Mesenchymal stem cell (in vitro differentiated cells and primary cell): Measurements from ENCODE around the gene NUBPL.

ENCODE experiments used
- DNase-seq: peaks from one replicate; pipeline ENCODE4 v3.0.0-alpha.2; 2013
- H2AFZ ChIP-seq: one replicate; pipeline ENCODE4 v1.6.1; 2013; ENCODE audit warnings: low read depth, mild to moderate bottlenecking, control low read depth, inconsistent platforms, low read length, moderate library complexity
- H2AK5ac ChIP-seq: 2 replicates; pipeline ENCODE4 v1.6.1; 2013; ENCODE audit warnings: low read length, moderate library complexity, mild to moderate bottlenecking, inconsistent platforms; ENCODE audit not compliant: severe bottlenecking
- H2BK120ac ChIP-seq: one replicate; pipeline ENCODE4 v1.6.1; 2013; ENCODE audit warnings: low read depth, mild to moderate bottlenecking, inconsistent platforms, low read length, moderate library complexity
- H2BK12ac ChIP-seq, 2 experiments: one replicate each; pipeline ENCODE4 v1.6.1; 2013; ENCODE audit warnings: inconsistent platforms in 2 of 2, low read length in 2 of 2, mild to moderate bottlenecking in 2 of 2, moderate library complexity in 2 of 2, control low read depth in 1 of 2
- H2BK15ac ChIP-seq: one replicate; pipeline ENCODE4 v1.6.1; 2013; ENCODE audit warnings: mild to moderate bottlenecking, low read depth, inconsistent platforms; ENCODE audit not compliant: poor library complexity, severe bottlenecking
- H2BK5ac ChIP-seq: 2 replicates; pipeline ENCODE4 v1.6.1; 2013; ENCODE audit warnings: low read depth, mild to moderate bottlenecking, low read length, control low read depth, inconsistent platforms; ENCODE audit not compliant: poor library complexity, severe bottlenecking
- H3K14ac ChIP-seq, 2 experiments: one replicate each; pipeline ENCODE4 v1.6.1; 2013; ENCODE audit warnings: inconsistent platforms in 2 of 2, low read length in 2 of 2, control low read depth in 1 of 2, mild to moderate bottlenecking in 1 of 2, moderate library complexity in 1 of 2
- H3K18ac ChIP-seq, 2 experiments: one replicate each; pipeline ENCODE4 v1.6.1; 2013; ENCODE audit warnings: inconsistent platforms in 2 of 2, low read length in 2 of 2, control low read depth in 1 of 2, low read depth in 1 of 2, mild to moderate bottlenecking in 1 of 2
- H3K23ac ChIP-seq, 2 experiments: one replicate each; pipeline ENCODE4 v1.6.1; 2013; ENCODE audit warnings: inconsistent platforms in 2 of 2, low read length in 2 of 2, mild to moderate bottlenecking in 2 of 2, moderate library complexity in 2 of 2, control low read depth in 1 of 2
- H3K27ac ChIP-seq: 2 replicates; pipeline ENCODE4 v1.5.1; 2013; ENCODE audit warnings: mild to moderate bottlenecking, moderate library complexity, low read length, control low read depth, inconsistent platforms; ENCODE audit not compliant: poor library complexity, severe bottlenecking
- H3K27me3 ChIP-seq, 2 experiments: 2 replicates each; pipeline versions ENCODE4 v1.6.1 to v1.7.0; 2013; ENCODE audit warnings: low read length in 2 of 2, mild to moderate bottlenecking in 2 of 2, moderate library complexity in 2 of 2, control low read depth in 1 of 2, inconsistent platforms in 1 of 2; ENCODE audit not compliant: control insufficient read depth in 1 of 2, insufficient read depth in 1 of 2
- H3K36me3 ChIP-seq, 2 experiments: 2 replicates each; pipeline versions ENCODE4 v1.6.1 to v1.7.0; 2013; ENCODE audit warnings: low read length in 2 of 2, control low read depth in 1 of 2, inconsistent platforms in 1 of 2, low read depth in 1 of 2, mild to moderate bottlenecking in 1 of 2; ENCODE audit not compliant: insufficient read depth in 2 of 2, control insufficient read depth in 1 of 2
- H3K4ac ChIP-seq, 2 experiments: one replicate each; pipeline ENCODE4 v1.6.1; 2013; ENCODE audit warnings: inconsistent platforms in 2 of 2, low read length in 2 of 2, mild to moderate bottlenecking in 2 of 2, moderate library complexity in 2 of 2, control low read depth in 1 of 2, low read depth in 1 of 2
- H3K4me1 ChIP-seq: 2 replicates; pipeline ENCODE4 v1.6.1; 2013; ENCODE audit warnings: low read depth, low read length, control low read depth; ENCODE audit not compliant: control insufficient read depth, insufficient read depth
- H3K4me2 ChIP-seq: 2 replicates; pipeline ENCODE4 v1.6.1; 2013; ENCODE audit warnings: low read length, mild to moderate bottlenecking, inconsistent platforms; ENCODE audit not compliant: poor library complexity, severe bottlenecking
- H3K4me3 ChIP-seq, 2 experiments: 2 replicates each; pipeline versions ENCODE4 v1.5.1 to v1.7.0; 2013; ENCODE audit warnings: low read length in 2 of 2, mild to moderate bottlenecking in 2 of 2, control low read depth in 1 of 2, low read depth in 1 of 2; ENCODE audit not compliant: insufficient read depth in 1 of 2
- H3K79me1 ChIP-seq: replicated peaks from 2 replicates; pipeline ENCODE4 v1.6.1; 2013; ENCODE audit warnings: mild to moderate bottlenecking, control low read depth, low read length, inconsistent platforms; ENCODE audit not compliant: poor library complexity, severe bottlenecking
- H3K9ac ChIP-seq: 2 replicates; pipeline ENCODE4 v1.7.0; 2013; ENCODE audit warnings: mild to moderate bottlenecking, low read length, moderate library complexity
- H3K9me3 ChIP-seq: 2 replicates; pipeline ENCODE4 v1.7.0; 2013; ENCODE audit warnings: mild to moderate bottlenecking, low read length; ENCODE audit not compliant: control insufficient read depth
- H4K8ac ChIP-seq: one replicate; pipeline ENCODE4 v1.6.1; 2013; ENCODE audit warnings: inconsistent platforms, mild to moderate bottlenecking, low read length, moderate library complexity
- H4K91ac ChIP-seq: one replicate; pipeline ENCODE4 v1.6.1; 2013; ENCODE audit warnings: mild to moderate bottlenecking, low read length, inconsistent platforms
- WGBS: methylation state at CpG from one replicate; pipeline ENCODE4 v1.1.7; 2013; ENCODE audit warnings: mixed read lengths; 5-methylcytosine and 5-hydroxymethylcytosine counted together

Gene NUBPL

DNA sequence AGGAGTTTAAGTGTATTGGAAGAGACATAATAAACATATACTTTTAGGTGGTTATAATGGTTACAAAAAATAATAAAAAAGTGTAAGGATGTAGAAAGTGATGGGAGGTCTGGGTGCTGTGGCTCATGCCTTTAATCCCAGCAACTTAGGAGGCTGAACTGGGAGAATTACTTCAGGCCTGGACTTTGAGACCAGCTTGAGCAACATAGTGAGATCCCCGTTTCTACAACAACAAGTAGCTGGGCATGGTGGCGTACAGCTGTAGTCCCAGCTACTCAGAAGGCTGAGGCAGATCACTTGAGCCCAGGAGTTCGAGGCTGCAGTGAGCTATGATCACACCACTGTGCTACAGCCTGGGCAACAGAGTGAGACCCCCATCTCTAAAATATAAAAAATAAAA is 19.0 kb downstream of the NUBPL start:
- no peak overlapping the region for H2AFZ ChIP-seq
- H3K4me3 ChIP-seq: no peak overlapping the region
- H3K27ac ChIP-seq: no peak overlapping the region
- H4K8ac ChIP-seq: no peak overlapping the region
- no peaks in the 10 kb centered on the region for H3K9me3 ChIP-seq
- no peak overlapping the region for H2AK5ac ChIP-seq
- no peak for DNase-seq
- H3K14ac ChIP-seq: no peak overlapping the region
- WGBS: 100% methylated on average over 2 of the region's 3 CpGs
- H3K23ac ChIP-seq: no peak overlapping the region
- no peak overlapping the region for H3K4me2 ChIP-seq
- H3K27me3 ChIP-seq: no peaks in the 10 kb centered on the region
- no peak overlapping the region for H2BK15ac ChIP-seq
- H3K4ac ChIP-seq: no peak overlapping the region
- no peaks in the 10 kb centered on the region for H3K4me1 ChIP-seq
- H2BK12ac ChIP-seq: no peak overlapping the region
- H3K18ac ChIP-seq: no peak overlapping the region
- H4K91ac ChIP-seq: no peak overlapping the region
- H3K36me3 ChIP-seq: no peaks in the 10 kb centered on the region
- peaks cover 5% of the 10 kb centered on the region for H3K79me1 ChIP-seq
- no peak overlapping the region for H2BK120ac ChIP-seq
- H2BK5ac ChIP-seq: no peak overlapping the region
- H3K9ac ChIP-seq: no peak overlapping the region

DNA sequence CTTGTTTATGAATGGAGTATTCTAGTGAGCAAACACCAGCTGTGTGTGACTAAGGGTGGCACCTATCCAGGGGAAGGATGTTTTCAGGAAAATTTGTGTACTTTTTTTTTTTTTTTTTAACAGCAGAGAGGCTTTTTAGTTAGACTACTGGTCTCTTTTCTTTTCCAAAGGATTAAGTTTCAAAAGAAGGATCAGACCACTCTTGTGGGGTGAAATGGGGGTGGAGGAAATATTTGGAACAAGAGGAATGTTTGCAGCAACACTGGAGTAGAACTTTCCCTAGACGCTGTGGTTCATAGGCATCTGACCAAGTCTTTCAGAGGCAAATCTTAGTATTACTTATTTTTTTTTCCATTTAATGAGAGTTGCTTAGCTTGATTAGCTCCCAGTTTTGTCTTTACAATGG is 21.1 kb downstream of the NUBPL start:
- Histone ChIP-seq H3K79me1 (peaks cover 5% of the 10 kb centered on the region), H3K4me2 (no peak overlapping the region), H3K27me3 (no peaks in the 10 kb centered on the region), H2AFZ (no peak overlapping the region), H4K8ac (no peak overlapping the region), H3K36me3 (no peaks in the 10 kb centered on the region), H4K91ac (no peak overlapping the region), H3K4me3 (no peak overlapping the region), H3K9ac (peak overlapping the region; percentile 24), H2AK5ac (no peak overlapping the region), H2BK15ac (no peak overlapping the region), H3K27ac (no peak overlapping the region), H2BK12ac (no peak overlapping the region), H3K18ac (no peak overlapping the region), H3K4me1 (no peaks in the 10 kb centered on the region), H2BK120ac (no peak overlapping the region), H3K23ac (no peak overlapping the region), H3K14ac (no peak overlapping the region), H3K4ac (no peak overlapping the region), H2BK5ac (no peak overlapping the region), H3K9me3 (no peaks in the 10 kb centered on the region)
- WGBS: 100% methylated on average over 1 of the region's 1 CpG
- DNase-seq: peak; percentile 14

DNA sequence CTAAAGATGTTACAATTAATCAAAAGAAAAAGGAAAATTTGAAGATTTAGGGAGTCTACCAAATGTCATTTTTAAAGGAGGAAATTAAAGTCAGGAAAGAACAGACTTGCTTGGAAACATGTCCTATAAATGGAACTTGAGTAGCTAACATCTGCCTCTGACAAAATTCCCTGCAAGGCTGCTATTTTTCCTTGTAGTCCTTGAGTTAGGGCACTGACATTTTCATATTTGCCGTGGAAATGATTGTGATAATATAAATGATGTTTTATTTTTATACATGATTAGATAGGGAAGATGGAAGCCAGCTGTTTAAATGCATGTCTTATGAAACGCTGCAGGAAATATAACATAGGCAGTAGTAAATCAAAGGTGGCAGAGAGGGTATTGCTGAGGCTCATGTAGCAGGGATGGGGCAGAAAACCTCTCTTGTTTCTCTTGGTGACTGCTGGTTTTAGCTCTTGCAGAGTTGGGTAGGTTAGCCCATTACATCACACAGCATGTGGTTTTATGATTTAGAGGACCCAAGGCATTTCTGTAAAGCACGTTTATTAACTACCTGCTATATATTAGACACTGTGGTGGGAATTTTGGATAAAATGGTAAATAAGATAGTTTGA is 21.7 kb downstream of the NUBPL start:
- H4K91ac ChIP-seq: no peak overlapping the region
- H2BK12ac ChIP-seq: no peak overlapping the region
- no peak for DNase-seq
- no peak overlapping the region for H4K8ac ChIP-seq
- H2AFZ ChIP-seq: no peak overlapping the region
- no peaks in the 10 kb centered on the region for H3K4me1 ChIP-seq
- H2BK5ac ChIP-seq: no peak overlapping the region
- WGBS: 77% methylated on average over 2 of the region's 3 CpGs
- H3K27me3 ChIP-seq: no peaks in the 10 kb centered on the region
- no peak overlapping the region for H3K14ac ChIP-seq
- no peak overlapping the region for H3K4me2 ChIP-seq
- no peak overlapping the region for H3K23ac ChIP-seq
- H3K9ac ChIP-seq: peak overlapping the region; percentile 24
- no peak overlapping the region for H3K4ac ChIP-seq
- H3K9me3 ChIP-seq: no peaks in the 10 kb centered on the region
- H3K36me3 ChIP-seq: no peaks in the 10 kb centered on the region
- H3K4me3 ChIP-seq: no peak overlapping the region
- H3K27ac ChIP-seq: no peak overlapping the region
- H3K79me1 ChIP-seq: peaks cover 3% of the 10 kb centered on the region
- no peak overlapping the region for H2BK120ac ChIP-seq
- H2AK5ac ChIP-seq: no peak overlapping the region
- no peak overlapping the region for H2BK15ac ChIP-seq
- peak overlapping the region in 1 of 2 experiments; percentile 11 for H3K18ac ChIP-seq

DNA sequence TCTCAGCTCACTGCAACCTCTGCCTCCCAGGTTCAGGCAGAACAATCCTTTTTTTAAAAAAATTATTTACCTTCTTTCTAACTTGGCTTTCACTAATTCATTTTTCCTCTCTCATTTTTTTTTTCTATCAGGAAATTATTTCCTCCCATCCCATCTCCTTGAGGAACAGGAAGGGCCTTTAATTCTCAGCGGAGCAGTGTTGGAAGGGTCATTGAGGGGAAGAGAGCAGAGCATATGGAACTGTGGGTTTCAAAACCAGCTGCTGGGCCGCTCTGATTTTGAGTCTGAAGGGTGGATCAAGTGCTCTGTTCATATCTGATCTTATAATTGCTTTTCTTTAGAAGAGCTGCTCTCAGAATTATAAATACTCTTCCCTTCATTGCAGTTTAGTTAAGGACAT is 29.0 kb downstream of the NUBPL start:
- Histone ChIP-seq H4K8ac (no peak overlapping the region), H3K4ac (no peak overlapping the region), H2AFZ (no peak overlapping the region), H3K9ac (no peak overlapping the region), H2BK12ac (no peak overlapping the region), H3K18ac (no peak overlapping the region), H2BK5ac (no peak overlapping the region), H3K9me3 (no peaks in the 10 kb centered on the region), H3K79me1 (no peaks in the 10 kb centered on the region), H3K14ac (no peak overlapping the region), H4K91ac (no peak overlapping the region), H3K4me1 (peaks cover 1% of the 10 kb centered on the region), H2BK120ac (no peak overlapping the region), H3K27me3 (no peaks in the 10 kb centered on the region), H3K23ac (no peak overlapping the region), H3K36me3 (no peaks in the 10 kb centered on the region), H2AK5ac (no peak overlapping the region), H3K27ac (no peak overlapping the region), H2BK15ac (no peak overlapping the region), H3K4me3 (no peak overlapping the region), H3K4me2 (no peak overlapping the region)
- DNase-seq: no peak
- 90% methylated on average over 2 of the region's 2 CpGs for WGBS
